ENCODE measurements around the gene ZNF688.
"Not testable (repeated sequence)": the region's sequence is repeated elsewhere in the genome, so short reads cannot be mapped to it uniquely, and the experiment has no call there.

ZNF688 gene

DNA sequence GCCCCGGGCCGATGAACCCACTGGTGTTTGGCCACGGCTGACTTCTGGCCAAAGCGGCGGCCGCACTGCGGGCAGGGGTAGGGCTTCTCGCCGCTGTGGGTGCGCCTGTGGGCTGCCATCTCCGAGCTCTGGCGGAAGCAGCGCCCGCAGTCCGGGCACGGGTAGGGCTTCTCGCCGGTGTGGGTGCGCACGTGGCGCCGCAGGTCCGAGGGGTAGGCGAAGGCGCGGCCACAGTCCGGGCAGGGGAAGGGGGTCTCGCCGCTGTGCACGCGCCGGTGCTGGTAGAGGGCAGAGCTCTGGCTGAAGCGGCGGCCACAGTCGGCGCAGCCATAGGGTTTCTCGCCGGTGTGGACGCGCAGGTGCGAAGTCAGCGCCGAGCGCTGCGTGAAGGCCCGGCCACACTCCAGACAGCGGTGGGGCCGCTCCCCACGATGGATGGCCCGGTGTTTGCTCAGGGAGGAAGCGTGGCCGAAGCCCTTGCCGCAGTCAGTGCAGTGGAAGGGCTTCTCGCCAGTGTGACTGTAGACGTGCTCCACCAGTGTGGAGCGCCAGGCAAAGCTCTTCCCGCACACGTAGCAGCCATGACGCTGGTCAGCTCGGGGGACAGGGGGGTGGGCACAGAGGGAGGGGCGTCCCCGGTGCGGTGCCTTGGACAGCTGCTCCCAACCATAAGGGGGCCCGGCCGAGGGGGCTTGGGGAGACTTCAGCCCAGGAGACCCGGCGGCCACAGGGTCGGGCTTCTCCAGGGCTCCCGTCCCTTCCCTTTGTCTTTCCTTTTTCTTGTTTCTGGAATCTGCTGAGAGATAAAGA lies 16.0 kb downstream of the ZNF688 start:
- DNase-seq = no peak

DNA sequence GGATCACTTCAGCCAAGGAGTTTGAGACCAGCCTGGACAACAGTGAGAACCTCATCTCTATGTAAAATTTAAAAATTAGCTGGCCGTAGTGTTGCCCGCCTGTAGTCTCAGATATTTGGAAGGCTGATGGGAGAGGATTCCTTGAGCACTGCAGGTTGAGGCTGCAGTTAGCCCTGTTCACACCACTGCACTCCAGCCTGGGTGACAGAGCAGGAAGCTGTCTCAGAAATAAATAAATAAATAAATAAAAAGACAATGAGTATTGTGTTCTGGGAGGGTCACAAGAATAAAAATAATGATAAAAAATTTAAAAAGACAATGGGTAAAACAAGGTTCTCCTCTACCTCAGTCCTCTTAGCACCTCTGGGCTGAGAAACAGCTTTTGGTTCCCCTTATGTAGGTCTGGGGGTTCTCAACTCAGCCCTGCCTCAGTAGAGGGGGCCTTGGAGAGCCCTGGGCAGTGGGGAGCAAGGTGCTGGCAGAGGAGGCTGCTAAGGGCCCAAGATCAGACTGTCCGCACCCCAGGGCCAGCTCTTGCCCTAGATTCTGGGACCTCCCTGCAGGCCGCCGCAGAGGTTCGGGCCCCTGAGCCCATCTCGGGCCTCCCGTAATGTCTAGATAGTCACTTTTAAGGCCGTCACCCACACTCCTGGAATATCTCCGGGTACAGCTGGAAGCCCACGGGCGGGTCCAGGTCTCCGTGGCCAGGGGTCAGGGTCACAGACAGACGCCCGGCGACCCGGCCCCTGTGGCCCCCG lies 16.8 kb downstream of the ZNF688 start:
- DNase-seq = no peak

DNA sequence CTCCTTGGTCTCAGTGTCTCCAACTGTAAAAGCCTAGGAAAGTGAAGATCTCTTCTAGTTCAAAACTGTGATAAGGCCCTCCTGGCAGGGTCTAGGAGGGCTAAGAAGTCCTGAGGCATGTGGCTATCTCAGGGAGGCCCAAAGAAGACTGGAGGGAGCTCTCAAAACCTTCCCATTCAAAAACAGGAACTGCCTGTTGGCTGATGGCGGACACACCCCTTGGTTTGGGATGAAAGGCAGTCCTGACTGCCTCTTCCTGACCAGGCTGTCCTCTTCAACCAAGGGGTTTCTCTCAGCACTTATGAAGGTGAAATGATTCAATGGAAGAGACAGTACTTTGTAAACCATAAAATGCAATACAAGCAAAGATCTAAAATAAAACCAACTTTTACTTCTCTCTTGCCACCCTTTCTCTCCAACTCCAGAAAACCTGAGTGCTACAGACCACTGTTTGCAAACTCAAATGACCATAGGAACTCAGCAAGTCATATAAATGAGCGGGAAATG lies 18.1 kb downstream of the ZNF688 start:
- no peak for DNase-seq

DNA sequence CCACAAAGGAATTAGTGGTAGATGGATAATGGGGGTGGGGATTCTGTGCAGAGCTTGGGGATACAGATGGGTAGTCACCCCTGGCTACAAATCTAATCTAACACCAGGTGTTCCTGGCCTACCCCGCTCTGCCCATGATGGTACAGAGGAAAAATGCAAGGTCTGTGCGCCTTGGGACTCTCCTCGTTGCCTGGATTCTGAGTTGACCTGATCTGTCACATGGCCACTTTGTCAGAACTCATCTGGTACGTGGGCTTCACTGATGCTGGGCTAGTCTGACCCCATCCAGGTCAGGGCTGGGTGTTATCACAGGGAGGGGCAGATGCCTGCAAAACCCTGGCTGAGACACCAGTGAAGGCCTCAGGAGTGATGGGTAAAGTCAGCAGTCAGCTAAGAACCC lies 18.6 kb downstream of the ZNF688 start:
- no peak for DNase-seq

GRCh38 chr16:30551781-30552180 lies 19.7 kb downstream of the ZNF688 start:
- no peak for DNase-seq

GRCh38 chr16:30548416-30549253 lies 22.9 kb downstream of the ZNF688 start:
- DNase-seq = no peak

DNA sequence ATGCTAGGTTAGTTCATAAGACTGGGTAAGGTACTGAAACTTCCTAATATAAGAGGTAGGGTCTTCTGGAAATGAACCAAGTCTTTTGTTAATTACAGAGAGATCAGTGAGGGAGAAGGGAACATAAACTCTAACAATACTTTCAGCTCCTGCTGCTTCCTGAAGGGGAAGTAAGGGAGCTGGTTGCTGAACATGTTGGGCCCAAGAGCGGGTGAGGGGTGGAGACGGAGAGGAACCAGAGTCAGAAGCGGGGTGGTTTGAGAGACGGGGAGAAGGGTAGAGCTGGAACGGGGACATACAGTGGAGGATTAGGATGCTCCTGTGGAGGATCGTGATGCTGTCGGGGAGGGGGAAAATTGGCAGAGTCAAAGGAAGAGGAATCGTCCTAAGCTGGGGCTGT lies 25.4 kb downstream of the ZNF688 start:
- no peak for DNase-seq

GRCh38 chr16:30543067-30543466 lies 28.4 kb downstream of the ZNF688 start:
- no peak for DNase-seq

DNA sequence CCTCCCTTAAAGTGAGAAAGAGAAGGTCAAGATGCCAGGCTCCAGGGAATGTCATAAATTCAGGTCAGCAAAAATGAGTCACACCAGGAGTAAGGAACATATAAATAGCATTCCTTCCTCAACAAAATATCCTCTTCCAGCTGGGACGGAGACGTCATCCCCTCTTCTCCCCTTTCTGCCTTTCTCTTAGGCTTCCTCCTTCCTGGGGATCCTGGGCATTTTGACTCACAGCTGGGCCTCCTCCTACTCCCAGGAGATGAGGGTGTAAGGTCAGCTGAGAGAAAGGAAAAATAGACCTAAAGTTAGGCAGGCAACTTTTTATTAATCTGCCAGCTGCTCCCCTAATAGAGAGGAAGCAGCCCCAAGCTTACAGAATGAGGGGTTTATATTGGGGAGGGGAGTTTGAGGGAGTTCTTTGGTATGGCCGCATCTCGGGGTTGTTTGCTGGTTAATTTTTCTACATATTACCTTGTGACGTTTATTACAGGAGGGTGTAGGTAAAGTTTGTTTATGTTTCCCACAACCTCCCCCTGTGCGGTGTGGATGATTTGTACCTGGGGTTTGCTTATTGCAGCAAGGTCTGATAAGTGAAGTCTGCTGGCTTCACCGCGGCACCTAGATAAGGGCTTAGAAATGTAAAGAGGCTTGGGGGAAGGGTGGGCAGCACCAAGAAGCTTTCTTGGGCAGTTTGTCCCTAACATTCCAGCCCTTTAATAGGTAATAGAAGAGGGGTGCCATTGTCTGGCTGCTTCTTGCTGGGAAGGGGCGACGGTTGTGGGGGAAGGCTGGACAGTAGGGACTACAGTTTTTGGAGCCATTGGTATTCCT lies 29.8 kb downstream of the ZNF688 start:
- DNase-seq = no peak

DNA sequence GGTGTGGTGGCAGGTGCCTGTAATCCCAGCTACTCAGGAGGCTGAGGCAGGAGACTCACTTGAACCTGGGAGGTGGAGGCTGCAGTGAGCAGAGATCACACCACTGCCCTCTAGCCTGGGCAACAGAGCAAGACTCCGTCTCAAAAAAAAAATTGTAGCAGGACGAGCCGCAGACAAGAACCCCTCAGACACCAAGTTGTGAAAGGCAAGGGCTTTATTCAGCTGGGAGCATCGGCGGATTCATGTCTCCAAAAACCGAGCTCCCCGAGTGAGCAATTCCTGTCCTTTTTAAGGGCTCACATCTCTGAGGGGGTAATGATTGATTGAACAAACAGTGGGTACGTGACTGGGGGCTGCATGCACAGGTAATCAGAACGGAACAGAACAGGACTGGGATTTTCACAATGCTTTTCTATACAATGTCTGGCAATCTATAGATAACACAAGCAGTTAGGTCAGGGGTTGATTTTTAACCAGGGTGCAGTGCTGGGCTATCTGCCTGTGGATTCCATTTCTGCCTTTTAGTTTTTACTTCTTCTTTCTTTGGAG lies 30.5 kb downstream of the ZNF688 start:
- not testable (repeated sequence) for DNase-seq

DNA sequence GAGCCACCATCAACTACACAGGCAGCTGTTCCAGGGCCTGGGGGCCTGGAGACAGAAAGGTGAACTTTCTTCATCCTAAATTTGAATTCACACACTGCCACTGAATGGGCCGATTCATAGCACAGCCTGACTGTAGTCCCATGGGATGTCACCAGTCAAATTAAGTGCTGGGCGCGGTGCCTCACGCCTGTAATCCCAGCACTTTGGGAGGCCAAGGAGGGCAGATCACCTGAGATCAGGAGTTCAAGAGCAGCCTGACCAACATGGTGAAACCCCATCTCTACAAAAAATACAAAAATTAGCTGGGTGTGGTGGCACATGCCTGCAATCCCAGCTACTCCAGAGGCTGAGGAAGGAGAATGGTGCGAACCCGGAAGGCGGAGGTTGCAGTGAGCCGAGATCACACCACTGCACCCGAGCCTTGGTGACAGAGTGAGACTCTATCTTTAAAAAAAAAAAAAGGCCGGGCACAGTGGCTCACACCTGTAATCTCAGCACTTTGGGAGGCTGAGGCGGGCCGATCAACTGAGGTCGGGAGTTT lies 31.5 kb downstream of the ZNF688 start:
- not testable (repeated sequence) for DNase-seq

GRCh38 chr16:30539000-30539964 lies 32.2 kb downstream of the ZNF688 start:
- DNase-seq = no peak

DNA sequence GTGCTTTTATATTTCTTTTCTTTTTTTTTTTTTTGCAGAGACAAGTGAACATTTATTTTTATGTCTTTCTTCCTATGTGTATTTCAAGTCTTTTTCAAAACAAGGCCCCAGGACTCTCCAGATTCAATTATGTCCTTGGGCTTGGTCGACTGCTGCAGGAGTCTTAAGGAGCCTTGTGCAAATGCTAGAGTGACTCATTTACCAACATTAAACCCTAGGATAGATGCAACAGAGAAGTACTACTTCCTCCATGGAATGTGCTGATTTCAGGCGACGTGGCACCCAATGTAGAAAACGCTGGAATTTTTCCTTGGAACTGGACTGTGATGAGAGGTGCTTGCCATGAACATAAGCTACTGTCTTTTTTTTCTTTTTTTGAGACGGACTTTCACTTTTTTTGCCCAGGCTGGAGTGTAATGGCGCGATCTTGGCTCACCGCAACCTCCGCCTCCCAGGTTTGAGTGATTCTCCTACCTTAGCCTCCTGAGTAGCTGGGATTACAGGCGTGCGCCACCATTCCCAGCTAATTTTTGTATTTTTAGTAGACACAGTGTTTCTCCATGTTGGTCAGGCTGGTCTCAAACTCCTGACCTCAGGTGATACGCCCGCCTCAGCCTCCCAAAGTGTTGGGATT lies 35.0 kb downstream of the ZNF688 start:
- DNase-seq = not testable (repeated sequence)

DNA sequence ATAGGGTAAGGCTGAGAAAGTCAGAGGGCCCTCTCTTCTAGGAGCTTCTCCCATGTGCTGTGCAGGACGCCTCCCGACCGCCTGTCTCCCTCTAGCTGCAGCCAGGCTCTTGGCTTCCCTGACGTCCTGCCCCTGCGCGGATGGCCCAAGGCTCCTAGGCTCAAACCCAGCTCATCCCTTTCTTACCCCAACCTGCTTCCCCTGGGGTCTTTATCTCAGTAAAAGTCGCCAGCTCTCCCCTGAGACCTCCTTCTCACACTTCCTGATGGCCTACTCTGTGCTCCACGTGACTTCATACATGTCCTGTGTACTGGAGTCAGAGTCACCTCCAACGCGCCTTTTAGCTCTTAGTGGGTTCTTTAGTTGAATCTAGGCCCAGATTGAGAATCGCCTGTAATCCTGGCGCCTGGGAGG lies 35.7 kb downstream of the ZNF688 start:
- DNase-seq = peak; percentile 25

DNA sequence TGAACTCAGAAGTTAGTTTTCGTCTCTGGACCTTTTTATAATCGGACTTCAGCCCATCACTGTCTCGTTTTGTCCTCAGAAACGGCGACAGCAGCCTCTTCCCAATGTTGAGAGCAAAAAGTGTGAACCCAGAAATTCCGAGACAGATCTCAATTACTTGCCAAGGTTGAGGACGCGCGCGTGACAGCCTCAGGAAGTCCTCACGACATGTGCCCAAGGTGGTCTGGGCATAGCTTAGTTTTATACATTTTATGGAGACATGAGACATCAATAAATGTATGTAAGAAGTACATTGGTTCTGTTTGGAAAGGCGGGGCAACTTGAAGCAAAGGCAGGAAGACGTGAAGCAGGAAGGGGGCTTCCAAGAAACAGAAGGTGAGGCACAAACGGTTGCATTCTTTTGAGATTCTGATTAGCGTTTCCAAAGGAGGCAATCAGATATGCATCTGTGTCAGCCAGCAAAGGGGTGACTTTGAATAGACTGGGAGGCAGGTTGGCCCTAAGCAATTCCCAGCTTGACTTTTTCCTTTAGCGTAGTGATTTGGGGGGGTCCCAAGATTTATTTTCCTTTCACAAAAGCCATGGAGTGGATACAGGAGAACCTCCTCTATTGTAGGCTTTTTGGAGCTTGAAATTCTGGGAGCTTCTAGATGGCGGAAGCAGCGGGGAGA lies 36.3 kb downstream of the ZNF688 start:
- peak; percentile 38 for DNase-seq

GRCh38 chr16:30534368-30535105 lies 37.0 kb downstream of the ZNF688 start, which contains the start of gene ZNF747:
Gene ZNF747 (minus strand): TSS chr16:30534858. CDS start chr16:30534679, 179 bp downstream.
- peak; percentile 58 for DNase-seq

GRCh38 chr16:30533748-30534367 lies 37.7 kb downstream of the ZNF688 start:
- DNase-seq = no peak

- no peak for DNase-seq
Measured at GRCh38 chr16:30533146-30533522, 38.4 kb downstream of the ZNF688 start.

Measured in NCI-H1694 (cell line).